HG03159 (cell line): ENCODE data around the gene CHGA.

Experiments
- ATAC-seq: cut with Tn5 transposase; IDR thresholded peaks from one replicate; pipeline ENCODE4 v1.9.1; 2021; ENCODE audit warnings: mild to moderate bottlenecking, moderate library complexity; ENCODE audit not compliant: unreplicated experiment

Gene CHGA

DNA sequence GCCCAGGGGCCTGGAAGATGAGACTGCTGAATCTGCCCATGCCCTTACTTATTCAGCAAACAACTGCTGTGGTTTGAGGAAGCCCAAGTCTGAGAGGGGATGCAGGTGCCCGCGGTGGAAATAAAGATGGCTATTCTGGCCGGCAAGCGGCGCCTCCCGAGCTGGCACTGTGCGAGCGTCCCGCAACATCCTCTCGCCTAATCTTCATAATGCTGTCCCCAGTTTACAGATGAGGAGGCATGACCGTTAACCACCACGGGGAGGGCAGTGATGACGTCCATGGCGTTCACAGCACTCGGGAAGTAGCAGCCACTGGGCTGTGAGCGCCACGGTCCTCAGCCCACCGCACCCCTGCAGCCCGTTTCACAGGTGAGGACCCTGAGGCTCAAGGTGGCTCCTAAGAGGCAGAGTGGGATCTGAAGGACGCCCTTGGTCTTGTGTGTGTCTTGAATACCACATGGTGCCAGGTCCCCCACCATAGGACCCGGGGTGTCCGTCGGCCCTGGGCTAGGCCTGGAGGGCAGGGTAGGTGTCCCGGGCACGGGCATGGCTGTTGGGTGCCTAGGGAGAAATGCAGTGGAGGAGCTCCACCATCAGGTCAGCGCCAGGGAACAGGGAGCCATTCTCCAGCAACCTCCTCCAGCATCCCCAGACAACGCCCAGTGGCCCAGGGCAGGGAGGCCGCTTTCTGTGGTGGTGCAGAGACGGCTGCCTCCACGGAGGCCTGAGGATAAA is 20.2 kb downstream of the CHGA start:
- no peak for ATAC-seq

GRCh38 chr14:92943855-92944570 is 21.1 kb downstream of the CHGA start:
- ATAC-seq, result no peak

- ATAC-seq, result no peak
These were observed 22.0 kb downstream of the CHGA start for GRCh38 chr14:92944976-92945375.

GRCh38 chr14:92945544-92945943 is 22.6 kb downstream of the CHGA start:
- ATAC-seq, result no peak

GRCh38 chr14:92945959-92946846 is 23.3 kb downstream of the CHGA start:
- no peak for ATAC-seq

DNA sequence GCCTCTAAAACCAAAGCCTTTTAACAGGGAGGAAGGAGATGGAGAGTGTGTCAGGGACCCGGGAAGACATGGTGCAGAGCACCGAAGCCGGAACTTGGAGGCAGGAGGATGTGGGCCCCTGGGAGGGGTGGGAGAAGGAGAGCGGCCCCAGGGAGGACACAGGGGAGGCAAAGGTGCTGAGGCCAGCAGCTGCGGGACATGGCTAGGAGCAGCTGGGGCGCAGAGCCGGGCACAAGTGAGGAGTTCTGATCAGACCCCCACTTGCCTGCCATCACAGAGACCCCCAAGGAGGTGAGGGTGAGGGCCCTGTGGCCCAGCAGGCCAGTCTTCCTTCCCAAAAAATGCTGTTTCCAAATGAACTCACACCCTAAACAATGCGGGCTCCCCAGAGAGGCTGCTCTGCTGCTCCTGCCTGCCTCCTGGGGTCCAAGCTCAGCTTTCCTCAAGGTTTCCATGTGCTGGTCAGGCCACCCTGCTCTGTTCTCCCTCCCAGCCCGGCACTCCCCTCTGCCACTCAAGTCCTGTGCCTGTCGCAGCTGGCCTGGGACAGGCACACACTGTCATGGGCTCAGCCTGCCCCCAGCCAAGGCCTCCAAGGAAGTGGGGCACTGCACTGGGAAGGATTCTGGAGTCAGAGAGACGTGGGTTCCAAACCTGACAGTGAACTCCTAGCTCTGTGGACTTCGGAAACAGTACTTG is 24.0 kb downstream of the CHGA start:
- ATAC-seq, result no peak

DNA sequence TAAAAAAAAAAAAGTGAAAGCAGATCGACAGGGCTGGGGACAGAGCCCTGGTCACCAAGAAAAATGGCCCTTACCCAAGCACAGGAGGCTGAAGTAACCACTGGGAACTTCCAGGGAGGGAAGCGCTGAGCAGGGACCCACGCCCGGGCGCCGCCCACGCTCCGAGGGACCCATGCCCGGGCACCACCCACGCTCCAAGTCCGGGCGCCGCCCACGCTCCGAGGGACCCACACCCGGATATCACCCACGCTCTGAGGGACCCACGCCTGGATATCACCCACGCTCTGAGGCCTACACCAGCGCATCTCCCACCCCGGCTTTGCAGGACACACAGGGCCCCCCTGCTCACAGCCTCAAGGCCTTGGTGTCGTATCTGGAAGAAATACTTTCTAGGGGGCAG is 25.7 kb downstream of the CHGA start:
- ATAC-seq, result no peak

- no peak for ATAC-seq
These were observed 26.7 kb downstream of the CHGA start for GRCh38 chr14:92949496-92950192.

- no peak for ATAC-seq
These were observed 27.2 kb downstream of the CHGA start for GRCh38 chr14:92950193-92950540.

DNA sequence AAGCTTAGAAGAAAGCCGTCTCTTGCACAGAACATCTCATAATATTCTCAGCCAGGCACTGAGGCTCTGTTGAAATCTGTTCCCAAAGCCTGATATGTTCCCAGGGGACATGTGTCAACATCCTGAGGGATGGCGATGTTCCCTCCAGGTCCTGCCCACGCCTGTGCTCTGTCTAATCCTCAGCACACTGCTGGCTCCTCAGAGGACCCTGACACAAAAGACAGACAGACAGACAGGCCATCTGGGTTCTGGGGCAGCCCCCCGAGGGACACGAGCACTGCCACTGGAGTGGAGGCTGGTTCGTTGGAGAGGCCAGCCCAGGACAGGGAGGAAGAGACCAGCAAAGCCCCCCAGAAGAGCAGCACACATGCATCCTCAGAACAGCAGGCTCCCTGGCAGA is 27.8 kb downstream of the CHGA start:
- ATAC-seq, result no peak

DNA sequence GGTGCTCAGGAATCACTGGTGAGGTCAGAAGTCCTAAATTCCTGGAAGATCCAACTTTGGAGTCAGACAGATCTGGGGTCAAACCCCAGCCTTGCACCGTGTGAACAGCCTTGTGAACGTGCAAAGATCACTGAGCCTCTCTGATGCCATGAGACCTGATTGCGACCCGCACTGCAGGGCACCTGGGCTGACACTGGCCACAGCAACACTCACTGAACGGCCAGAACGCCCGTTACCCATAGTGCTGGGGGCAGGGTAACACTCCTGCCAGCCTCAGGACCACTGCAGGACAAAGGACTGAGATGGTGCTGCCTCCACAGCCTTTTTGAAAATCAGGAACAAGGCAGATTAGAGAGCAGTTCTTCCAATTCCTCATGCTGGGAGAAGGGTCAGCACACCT is 28.3 kb downstream of the CHGA start:
- no peak for ATAC-seq

- ATAC-seq, result peak; percentile 76
These were observed 29.0 kb downstream of the CHGA start for GRCh38 chr14:92951912-92952471.

DNA sequence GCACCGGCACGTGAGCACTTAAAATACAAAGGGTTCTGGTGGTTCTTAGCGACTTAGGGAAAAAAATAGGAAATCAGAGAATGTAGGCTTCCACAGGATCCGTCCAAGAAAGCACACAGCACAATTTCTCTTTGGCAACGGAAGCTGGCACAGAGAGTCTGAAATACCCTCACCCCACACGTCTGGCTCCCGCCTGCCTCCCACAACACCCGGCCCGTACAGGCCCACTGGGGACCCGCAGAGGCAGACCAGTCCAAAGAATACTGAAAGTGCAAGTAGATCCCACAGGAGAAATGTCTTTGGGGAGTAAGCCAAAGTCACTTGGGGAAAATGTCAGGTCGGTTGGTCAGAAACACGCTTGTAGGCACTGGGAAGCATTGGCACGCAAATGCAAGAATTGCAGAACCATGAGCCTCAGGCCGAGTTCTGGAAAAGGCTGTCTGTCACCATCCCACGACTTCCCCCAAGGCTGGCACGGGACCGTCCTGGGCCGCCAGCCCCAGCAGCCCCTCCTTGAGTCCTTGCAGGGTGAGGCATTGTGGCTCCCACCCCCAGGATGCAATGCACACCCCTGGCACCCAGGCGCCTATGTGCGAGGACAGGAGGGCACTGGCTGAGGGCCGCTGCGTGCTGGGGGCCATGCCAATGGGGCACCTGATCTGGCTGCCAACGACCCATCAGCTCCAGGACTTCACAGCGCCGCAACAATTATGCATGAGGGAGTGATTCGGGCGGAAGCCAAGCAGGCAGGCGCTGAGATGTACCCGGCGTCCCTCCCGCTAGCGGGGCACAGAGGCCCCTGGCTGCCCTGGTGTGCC is 29.7 kb downstream of the CHGA start:
- ATAC-seq, result no peak

- ATAC-seq, result no peak
These were observed 30.6 kb downstream of the CHGA start for GRCh38 chr14:92953526-92953925.

DNA sequence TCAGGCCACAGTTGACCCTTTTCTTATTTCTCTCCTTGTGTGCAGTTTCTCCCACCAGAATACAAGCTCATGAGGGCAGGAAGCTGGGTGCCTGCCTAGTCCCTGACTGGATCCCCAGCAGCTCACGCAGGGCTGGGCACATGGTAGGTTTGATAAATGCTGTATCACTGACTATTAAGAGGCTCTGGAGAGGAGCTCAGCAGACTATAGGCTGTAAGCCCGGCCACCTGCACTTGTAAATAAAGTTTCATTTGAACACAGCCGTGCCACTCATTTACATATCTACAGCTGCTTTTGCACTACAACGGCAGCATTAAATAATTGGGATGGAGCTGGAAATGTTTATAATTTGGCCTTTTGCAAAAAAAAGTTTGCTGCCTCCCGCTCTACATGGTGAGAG is 32.0 kb downstream of the CHGA start:
- no peak for ATAC-seq

- ATAC-seq, result no peak
These were observed 32.4 kb downstream of the CHGA start for GRCh38 chr14:92955381-92955780.

DNA sequence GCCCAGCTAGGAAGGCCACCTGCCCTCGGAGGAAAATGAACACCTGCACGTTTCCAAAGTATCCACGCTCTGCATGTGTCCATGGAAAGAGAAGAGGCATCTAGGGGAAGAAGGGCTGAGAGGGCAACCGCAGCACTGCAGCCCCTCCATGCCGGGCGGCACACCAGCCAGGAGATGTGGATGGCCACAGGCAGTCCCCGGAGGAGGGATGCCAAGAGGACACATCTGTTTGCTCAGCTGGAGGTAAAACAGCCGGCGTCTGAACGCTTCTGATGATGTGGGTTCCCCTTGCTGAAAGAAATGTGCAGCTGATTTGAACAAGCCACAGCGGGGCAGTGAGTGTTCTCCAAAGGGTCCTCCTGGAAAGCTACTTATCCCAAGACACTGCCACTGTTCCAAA is 34.0 kb downstream of the CHGA start:
- no peak for ATAC-seq

GRCh38 chr14:92958373-92959188 is 35.6 kb downstream of the CHGA start:
- no peak for ATAC-seq

GRCh38 chr14:92959189-92959531 is 36.2 kb downstream of the CHGA start:
- no peak for ATAC-seq
